Fibroblast of skin of right quadriceps (primary cell): ENCODE data around the gene PKM.

Experiments used
- DNase-seq: peaks from one replicate; pipeline ENCODE4 v3.0.0-alpha.2; 2013

PKM gene

DNA sequence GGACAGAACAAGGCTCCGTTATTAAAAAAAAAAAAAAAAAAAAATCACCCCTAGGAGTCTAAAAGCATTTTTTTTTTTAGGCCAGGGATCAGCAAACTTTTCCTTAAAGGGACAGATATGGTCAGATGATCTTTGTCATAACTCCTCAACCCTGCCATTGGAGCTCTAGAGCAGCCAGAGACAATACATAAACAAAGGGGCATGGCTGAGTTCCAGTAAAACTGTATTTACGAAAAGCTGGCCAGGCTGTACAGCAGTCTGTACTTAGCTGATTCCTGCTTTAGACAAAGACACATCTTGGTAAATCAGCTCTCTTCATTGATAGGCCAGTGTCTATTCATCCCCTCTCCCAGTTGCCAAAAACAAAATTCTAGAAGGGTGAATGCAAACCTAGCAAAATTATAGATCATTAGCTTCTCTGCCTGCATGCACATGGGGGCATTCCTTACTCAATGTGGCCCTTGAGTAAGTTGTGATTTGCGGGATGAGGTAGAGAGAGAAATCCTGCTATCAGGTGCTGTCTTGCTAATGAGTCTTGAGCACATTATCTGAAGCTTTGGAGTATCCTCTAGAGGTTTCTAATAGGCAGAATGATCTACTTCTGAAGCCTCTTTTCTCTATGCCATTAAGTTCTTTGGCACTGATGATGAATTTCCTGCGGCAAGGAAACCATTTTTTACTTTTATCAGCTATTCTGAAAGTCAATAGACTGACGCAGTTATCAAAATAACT is 77.6 kb downstream of the PKM start:
- no peak for DNase-seq
